Calu3 (cell line): ENCODE measurements around the gene SOCS6. TPM values are rescaled to one million over a fixed set of nuclear protein-coding genes. Genes with fewer than 3 reads are reported as not detected.

Source experiments
- BruUV-seq: library from RNA; stranded (reverse); fragments of 400-500 nt; replicated peaks from 2 replicates; lab custom pipeline; 2021; lab: Mats Ljungman, UMichigan
- CTCF ChIA-PET: fragments of 300-600 bp; sonication (Branson Sonifier 250); formaldehyde crosslinking; loops from one replicate; lab custom pipeline; 2022; ENCODE audit warnings: antibody characterized with exemption; lab: Charles Lee
- DNase-seq: peaks from one replicate; pipeline ENCODE4 v3.0.0; 2022
- H3K27ac Mint-ChIP-seq: one replicate; pipeline ENCODE4 v1.8.0; 2022; ENCODE audit warnings: mixed read lengths; ENCODE audit not compliant: unreplicated experiment
- H3K27me3 Mint-ChIP-seq: one replicate; pipeline ENCODE4 v1.8.0; 2022; ENCODE audit warnings: mixed read lengths; ENCODE audit not compliant: unreplicated experiment
- H3K36me3 Mint-ChIP-seq: one replicate; pipeline ENCODE4 v1.8.0; 2022; ENCODE audit warnings: mild to moderate bottlenecking, moderate library complexity, mixed read lengths; ENCODE audit not compliant: insufficient read depth, unreplicated experiment
- H3K4me1 Mint-ChIP-seq: one replicate; pipeline ENCODE4 v1.8.0; 2022; ENCODE audit warnings: mild to moderate bottlenecking, low read depth, mixed read lengths; ENCODE audit not compliant: unreplicated experiment
- H3K4me3 Mint-ChIP-seq: one replicate; pipeline ENCODE4 v1.8.0; 2022; ENCODE audit warnings: mild to moderate bottlenecking, low read depth, moderate library complexity, mixed read lengths; ENCODE audit not compliant: unreplicated experiment
- H3K9me3 Mint-ChIP-seq: one replicate; pipeline ENCODE4 v1.8.0; 2022; ENCODE audit warnings: low read depth, mixed read lengths; ENCODE audit not compliant: unreplicated experiment
- intact Hi-C: fragments of 100-400 bp; cut with micrococcal nuclease; formaldehyde crosslinking; loops from one replicate; pipeline ENCODE4 v1.10.0; 2022; ENCODE audit not compliant: unreplicated experiment
- total RNA-seq: library from RNA; stranded (reverse); gene quantifications from 2 replicates; pipeline ENCODE4 v1.2.3, GENCODE V29; 2022
- TF ChIP-seq, protein P1 (sequence below): fragments of 200-600 bp; IDR thresholded peaks from one replicate; pipeline ENCODE4 v1.8.0; 2022; ENCODE audit warnings: antibody characterized with exemption; ENCODE audit not compliant: unreplicated experiment

The SOCS6 gene
- total RNA-seq, 1 experiment from 2014 or later: 33.0 TPM

DNA sequence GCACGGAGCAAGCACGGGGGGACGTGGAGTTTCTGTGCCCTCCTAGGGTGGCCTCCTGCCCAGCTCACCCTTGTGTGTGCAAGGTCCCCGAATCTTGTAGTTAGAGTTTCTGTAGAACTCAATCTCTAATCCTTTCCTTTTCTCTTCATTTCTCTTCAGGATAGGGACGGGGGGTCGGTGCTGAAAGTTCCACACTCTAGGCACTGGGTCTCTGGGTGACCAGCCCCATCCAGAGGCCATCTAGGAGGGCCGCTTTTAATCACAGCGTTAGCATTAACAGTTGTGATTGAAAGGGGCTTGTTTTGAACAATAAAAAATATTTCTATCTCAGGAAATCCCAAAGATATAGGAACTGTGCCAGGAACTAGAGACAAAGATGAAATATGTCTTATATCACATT, 10.5 kb downstream of the SOCS6 start:
- no peak for DNase-seq
- Mint-ChIP-seq H3K27me3 (no peaks in the 10 kb centered on the region), H3K9me3 (no peaks in the 10 kb centered on the region), H3K4me1 (peaks cover 31% of the 10 kb centered on the region), H3K27ac (no peak overlapping the region), H3K4me3 (no peak overlapping the region), H3K36me3 (peaks cover 16% of the 10 kb centered on the region)
- CTCF ChIA-PET: no interaction called here
- no TSS peak for BruUV-seq
- TF ChIP-seq, protein P1, sequence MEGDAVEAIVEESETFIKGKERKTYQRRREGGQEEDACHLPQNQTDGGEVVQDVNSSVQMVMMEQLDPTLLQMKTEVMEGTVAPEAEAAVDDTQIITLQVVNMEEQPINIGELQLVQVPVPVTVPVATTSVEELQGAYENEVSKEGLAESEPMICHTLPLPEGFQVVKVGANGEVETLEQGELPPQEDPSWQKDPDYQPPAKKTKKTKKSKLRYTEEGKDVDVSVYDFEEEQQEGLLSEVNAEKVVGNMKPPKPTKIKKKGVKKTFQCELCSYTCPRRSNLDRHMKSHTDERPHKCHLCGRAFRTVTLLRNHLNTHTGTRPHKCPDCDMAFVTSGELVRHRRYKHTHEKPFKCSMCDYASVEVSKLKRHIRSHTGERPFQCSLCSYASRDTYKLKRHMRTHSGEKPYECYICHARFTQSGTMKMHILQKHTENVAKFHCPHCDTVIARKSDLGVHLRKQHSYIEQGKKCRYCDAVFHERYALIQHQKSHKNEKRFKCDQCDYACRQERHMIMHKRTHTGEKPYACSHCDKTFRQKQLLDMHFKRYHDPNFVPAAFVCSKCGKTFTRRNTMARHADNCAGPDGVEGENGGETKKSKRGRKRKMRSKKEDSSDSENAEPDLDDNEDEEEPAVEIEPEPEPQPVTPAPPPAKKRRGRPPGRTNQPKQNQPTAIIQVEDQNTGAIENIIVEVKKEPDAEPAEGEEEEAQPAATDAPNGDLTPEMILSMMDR: no peak
- intact Hi-C loops: no loop called here

DNA sequence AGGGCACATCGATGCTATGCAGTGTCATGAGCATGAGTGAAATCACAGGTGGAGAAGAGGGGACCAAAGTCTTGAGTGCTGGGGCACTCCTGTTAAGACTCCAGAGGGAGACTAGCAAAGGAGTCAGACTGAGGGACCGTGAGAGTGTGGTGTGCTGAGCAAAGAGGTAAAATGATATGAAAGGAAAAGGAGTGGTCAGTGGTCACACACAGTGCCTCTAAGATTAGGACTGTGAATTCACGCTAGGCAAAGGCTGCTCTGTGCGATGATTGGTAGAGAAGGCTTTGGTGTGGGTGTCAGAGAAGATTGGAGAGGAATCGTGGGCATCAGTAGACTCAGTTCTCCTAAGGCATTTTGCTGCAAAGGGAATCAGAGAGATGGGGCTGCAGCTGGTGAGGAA, 12.8 kb downstream of the SOCS6 start:
- BruUV-seq: no TSS peak
- intact Hi-C loops: no loop called here
- H3K4me3 Mint-ChIP-seq: no peak overlapping the region
- no peaks in the 10 kb centered on the region for H3K9me3 Mint-ChIP-seq
- H3K27ac Mint-ChIP-seq: no peak overlapping the region
- H3K4me1 Mint-ChIP-seq: peaks cover 8% of the 10 kb centered on the region
- H3K36me3 Mint-ChIP-seq: peaks cover 4% of the 10 kb centered on the region
- TF ChIP-seq, protein P1: no peak
- CTCF ChIA-PET: no interaction called here
- H3K27me3 Mint-ChIP-seq: no peaks in the 10 kb centered on the region
- DNase-seq: no peak

DNA sequence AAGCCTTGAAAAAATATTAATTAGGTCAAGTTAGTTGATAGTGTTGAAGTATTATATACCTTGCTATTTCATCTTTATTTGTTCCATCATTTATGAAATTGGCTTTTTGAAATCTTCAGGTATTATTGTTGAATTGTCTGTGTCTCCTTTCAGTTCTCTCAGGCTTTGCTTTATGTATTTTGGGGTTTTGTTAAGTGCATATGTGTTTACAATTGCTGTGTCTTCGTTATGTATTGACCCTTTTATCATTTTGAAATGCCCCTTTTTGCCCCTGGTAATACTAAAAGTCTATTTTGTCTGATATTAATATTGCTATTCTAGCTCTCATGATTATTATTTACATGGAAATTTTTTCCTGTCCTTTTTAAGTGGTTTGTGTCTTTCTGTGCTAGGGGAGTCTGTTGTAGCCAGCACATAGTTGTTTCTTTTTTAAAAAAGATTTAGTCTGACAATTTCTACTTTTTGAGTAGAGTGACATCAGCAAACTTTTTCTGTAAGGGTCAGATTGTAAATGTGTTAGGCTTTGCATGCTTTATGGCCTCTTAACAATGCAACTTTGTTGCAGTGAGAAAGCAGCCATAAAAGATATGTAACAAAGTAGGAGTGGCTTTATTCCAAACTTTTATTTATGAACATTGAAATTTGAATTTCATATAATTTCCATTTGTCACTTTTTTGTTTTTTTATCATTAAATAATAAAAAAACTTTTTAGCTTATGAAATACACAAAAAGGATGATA, 19.9 kb downstream of the SOCS6 start:
- Mint-ChIP-seq H3K4me1 (peaks cover 17% of the 10 kb centered on the region), H3K27me3 (no peaks in the 10 kb centered on the region), H3K4me3 (no peak overlapping the region), H3K36me3 (no peaks in the 10 kb centered on the region), H3K9me3 (peaks cover 3% of the 10 kb centered on the region), H3K27ac (no peak overlapping the region)
- TF ChIP-seq, protein P1: no peak
- intact Hi-C loops: no loop called here
- BruUV-seq: no TSS peak
- CTCF ChIA-PET: interaction anchor here (0.7 kb wide), 1 partner anchor 1223 kb away, joined by 3 read pairs; no protein-coding TSS in a partner anchor
- DNase-seq: no peak

DNA sequence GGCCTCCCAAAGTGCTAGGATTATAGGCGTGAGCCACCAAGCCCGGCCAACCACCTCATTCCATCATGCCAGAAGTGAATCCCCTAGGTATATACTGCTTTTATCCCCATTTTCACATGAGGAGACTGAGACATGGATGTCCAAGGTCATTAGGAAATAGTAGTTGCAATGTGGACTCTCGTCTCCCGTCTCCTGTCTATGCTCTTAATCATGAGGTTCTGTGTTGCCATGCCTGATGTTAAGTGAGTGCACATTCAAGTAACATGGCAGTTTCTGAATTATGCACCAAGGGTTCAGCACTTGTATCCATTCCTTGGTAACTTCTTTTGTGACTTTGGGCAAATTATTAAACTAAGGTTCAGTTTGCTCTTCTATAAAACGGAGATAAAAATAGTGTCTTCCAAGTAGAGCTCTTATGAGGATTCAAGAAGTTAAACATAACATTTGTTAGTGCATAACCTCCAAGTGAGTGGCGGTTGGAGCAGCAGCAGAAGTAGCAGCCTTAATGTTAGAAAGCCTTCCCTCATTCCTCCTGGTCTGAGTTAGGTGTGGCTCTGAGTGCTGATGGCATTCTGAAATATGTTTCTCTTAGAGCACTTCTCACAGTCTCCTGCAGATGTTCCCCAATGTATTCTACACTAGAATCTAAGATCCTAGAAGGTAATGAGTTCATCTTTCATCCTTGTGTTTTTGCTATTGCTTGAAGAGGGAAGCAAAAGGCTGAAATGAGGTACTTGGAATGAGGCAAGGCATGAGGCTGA, 21.9 kb downstream of the SOCS6 start:
- peaks cover 23% of the 10 kb centered on the region for H3K4me1 Mint-ChIP-seq
- TF ChIP-seq, protein P1: no peak
- no peaks in the 10 kb centered on the region for H3K36me3 Mint-ChIP-seq
- H3K27me3 Mint-ChIP-seq: no peaks in the 10 kb centered on the region
- peaks cover 3% of the 10 kb centered on the region for H3K9me3 Mint-ChIP-seq
- CTCF ChIA-PET: no interaction called here
- no peak overlapping the region for H3K4me3 Mint-ChIP-seq
- intact Hi-C loops: no loop called here
- BruUV-seq: no TSS peak
- H3K27ac Mint-ChIP-seq: no peak overlapping the region
- DNase-seq: no peak
